OCI-LY1 (cell line): Measurements from ENCODE around the gene ARHGAP6.

ENCODE experiments used
- EZH2 ChIP-seq: fragments of 200-600 bp; sonication (generic), shearing (Covaris generic); IDR thresholded peaks from 2 replicates; pipeline ENCODE4 v1.8.0; 2017; ENCODE audit warnings: borderline replicate concordance, mixed run types, mild to moderate bottlenecking, antibody characterized with exemption, low read length, moderate library complexity, mixed read lengths
- TF ChIP-seq, protein P1 (sequence below): fragments of 200-600 bp; sonication (generic), shearing (Covaris generic); IDR thresholded peaks from 2 replicates; pipeline ENCODE4 v1.5.1; 2017; ENCODE audit warnings: mild to moderate bottlenecking, antibody characterized with exemption, low read length, moderate library complexity, mixed read lengths

DNA sequence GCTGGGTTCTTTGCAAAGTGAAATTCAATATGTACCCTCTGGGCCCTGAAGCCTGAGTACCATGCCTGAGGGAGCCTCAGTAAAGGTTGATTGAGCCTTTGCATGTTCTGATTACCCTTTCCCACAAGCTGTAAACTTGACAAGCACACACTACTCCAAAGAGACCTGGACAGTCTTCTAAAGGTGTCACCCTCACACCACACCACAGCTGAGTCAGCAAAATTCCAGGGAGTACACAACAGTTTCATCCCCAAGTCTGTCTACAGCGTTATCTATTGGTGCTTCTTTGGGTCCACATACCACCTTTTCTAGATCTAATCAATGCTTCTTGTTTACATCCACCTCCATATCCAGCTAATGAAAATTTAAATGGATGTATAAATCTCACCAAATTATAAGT is 191.7 kb downstream of the ARHGAP6 start:
- TF ChIP-seq, protein P1, sequence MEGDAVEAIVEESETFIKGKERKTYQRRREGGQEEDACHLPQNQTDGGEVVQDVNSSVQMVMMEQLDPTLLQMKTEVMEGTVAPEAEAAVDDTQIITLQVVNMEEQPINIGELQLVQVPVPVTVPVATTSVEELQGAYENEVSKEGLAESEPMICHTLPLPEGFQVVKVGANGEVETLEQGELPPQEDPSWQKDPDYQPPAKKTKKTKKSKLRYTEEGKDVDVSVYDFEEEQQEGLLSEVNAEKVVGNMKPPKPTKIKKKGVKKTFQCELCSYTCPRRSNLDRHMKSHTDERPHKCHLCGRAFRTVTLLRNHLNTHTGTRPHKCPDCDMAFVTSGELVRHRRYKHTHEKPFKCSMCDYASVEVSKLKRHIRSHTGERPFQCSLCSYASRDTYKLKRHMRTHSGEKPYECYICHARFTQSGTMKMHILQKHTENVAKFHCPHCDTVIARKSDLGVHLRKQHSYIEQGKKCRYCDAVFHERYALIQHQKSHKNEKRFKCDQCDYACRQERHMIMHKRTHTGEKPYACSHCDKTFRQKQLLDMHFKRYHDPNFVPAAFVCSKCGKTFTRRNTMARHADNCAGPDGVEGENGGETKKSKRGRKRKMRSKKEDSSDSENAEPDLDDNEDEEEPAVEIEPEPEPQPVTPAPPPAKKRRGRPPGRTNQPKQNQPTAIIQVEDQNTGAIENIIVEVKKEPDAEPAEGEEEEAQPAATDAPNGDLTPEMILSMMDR: no peak
- TF ChIP-seq EZH2: no peak
